ENCODE measurements around the gene TLE6.
"Not testable (repeated sequence)": the region's sequence is repeated elsewhere in the genome, so short reads cannot be mapped to it uniquely, and the experiment has no call there.

Gene TLE6

DNA sequence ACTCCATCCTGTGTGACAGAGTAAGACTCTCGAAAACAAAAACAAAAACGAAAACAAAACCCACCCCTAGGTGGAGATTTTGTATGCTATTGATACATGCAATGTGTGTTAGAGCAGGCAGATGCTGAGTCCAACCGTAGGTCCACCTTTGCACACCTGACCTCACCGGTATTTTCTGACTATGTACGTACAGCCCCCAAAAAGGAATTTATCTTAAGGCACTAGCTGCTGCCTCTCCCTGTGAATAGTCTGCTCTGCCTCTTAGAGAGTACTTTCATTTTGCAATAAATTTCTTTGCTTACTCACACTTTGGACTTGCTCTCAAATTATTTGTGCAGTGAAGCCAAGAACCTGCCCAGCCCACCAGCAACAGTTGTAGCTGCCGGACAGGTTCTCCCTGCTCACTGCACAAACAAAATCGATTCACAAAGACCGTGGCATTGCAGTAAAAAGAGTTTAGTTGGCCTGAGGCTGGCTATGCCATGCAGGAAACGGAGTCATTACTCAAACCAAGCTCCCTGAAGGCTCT is 24.3 kb upstream of the TLE6 start:
- ATAC-seq (ENCODE audit: low read depth) (peak; percentile 65), DNase-seq (ENCODE audit: low spot score) (no peak)
- H3K4me3 ChIP-seq (ENCODE audit: severe bottlenecking): peak overlapping the region; percentile 20
- H3K36me3 ChIP-seq (ENCODE audit: low read depth): no peaks in the 10 kb centered on the region
- H3K27ac ChIP-seq (ENCODE audit: poor library complexity, severe bottlenecking): peak overlapping the region; percentile 60
- TF ChIP-seq, protein P1, sequence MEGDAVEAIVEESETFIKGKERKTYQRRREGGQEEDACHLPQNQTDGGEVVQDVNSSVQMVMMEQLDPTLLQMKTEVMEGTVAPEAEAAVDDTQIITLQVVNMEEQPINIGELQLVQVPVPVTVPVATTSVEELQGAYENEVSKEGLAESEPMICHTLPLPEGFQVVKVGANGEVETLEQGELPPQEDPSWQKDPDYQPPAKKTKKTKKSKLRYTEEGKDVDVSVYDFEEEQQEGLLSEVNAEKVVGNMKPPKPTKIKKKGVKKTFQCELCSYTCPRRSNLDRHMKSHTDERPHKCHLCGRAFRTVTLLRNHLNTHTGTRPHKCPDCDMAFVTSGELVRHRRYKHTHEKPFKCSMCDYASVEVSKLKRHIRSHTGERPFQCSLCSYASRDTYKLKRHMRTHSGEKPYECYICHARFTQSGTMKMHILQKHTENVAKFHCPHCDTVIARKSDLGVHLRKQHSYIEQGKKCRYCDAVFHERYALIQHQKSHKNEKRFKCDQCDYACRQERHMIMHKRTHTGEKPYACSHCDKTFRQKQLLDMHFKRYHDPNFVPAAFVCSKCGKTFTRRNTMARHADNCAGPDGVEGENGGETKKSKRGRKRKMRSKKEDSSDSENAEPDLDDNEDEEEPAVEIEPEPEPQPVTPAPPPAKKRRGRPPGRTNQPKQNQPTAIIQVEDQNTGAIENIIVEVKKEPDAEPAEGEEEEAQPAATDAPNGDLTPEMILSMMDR (IDR thresholded peaks at IDR 0.05; ENCODE audit: poor library complexity, severe bottlenecking): peak; percentile 18
- peaks cover 3% of the 10 kb centered on the region for H3K4me1 ChIP-seq (ENCODE audit: insufficient read depth, poor library complexity, severe bottlenecking)
- no peaks in the 10 kb centered on the region for H3K9me3 ChIP-seq (ENCODE audit: severe bottlenecking)
- H3K27me3 ChIP-seq (ENCODE audit: insufficient read depth, poor library complexity, severe bottlenecking): no peaks in the 10 kb centered on the region

DNA sequence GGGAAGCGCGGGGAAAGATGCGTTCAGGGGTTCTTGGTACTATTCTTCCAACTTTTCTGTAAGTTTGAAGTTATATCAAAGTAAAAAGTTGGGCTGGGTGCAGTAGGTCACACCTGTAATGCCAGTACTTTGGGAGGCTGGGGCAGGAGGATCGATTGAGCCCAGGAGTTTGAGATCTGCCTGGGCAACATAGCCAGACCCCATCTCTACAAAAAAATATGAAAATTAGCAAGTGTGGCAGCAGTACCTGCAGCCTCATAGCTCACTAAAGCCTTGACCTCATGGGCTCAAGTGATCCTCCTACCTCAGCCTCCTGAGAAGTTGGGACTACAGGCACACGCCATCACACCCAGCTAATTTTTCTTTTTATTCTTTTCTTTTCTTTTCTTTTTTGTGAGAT is 20.2 kb upstream of the TLE6 start:
- Histone ChIP-seq H3K4me1 (ENCODE audit: insufficient read depth, poor library complexity, severe bottlenecking) (peaks cover 3% of the 10 kb centered on the region), H3K4me3 (ENCODE audit: severe bottlenecking) (no peak overlapping the region), H3K27me3 (ENCODE audit: insufficient read depth, poor library complexity, severe bottlenecking) (no peaks in the 10 kb centered on the region), H3K9me3 (ENCODE audit: severe bottlenecking) (no peaks in the 10 kb centered on the region), H3K27ac (ENCODE audit: poor library complexity, severe bottlenecking) (no peak overlapping the region), H3K36me3 (ENCODE audit: low read depth) (no peaks in the 10 kb centered on the region)
- ATAC-seq (ENCODE audit: low read depth) (no peak), DNase-seq (ENCODE audit: low spot score) (no peak)
- TF ChIP-seq, protein P1 (IDR thresholded peaks at IDR 0.05; ENCODE audit: poor library complexity, severe bottlenecking): no peak

DNA sequence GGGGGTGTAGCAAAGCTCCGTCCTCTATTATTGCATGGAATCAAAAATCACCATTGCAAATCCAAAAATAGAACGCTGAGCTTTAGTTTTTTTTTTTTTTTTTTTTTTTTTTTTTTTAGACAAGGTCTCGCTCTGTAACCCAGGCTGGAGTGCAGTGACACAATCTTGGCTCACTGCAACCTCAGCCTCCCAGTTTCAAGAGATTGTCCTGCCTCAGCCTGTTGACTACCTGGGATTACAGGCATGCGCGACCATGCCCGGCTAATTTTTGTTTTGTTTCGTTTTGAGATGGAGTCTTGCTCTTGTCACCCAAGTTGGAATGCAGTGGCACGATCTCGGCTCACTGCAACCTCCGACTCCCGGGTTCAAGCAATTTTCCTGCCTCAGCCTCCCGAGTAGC is 17.2 kb upstream of the TLE6 start:
- Histone ChIP-seq H3K27ac (ENCODE audit: poor library complexity, severe bottlenecking) (no peak overlapping the region), H3K36me3 (ENCODE audit: low read depth) (no peaks in the 10 kb centered on the region), H3K9me3 (ENCODE audit: severe bottlenecking) (no peaks in the 10 kb centered on the region), H3K27me3 (ENCODE audit: insufficient read depth, poor library complexity, severe bottlenecking) (no peaks in the 10 kb centered on the region), H3K4me1 (ENCODE audit: insufficient read depth, poor library complexity, severe bottlenecking) (no peaks in the 10 kb centered on the region), H3K4me3 (ENCODE audit: severe bottlenecking) (no peak overlapping the region)
- ATAC-seq (ENCODE audit: low read depth) (no peak), DNase-seq (ENCODE audit: low spot score) (no peak)
- TF ChIP-seq, protein P1 (IDR thresholded peaks at IDR 0.05; ENCODE audit: poor library complexity, severe bottlenecking): no peak

DNA sequence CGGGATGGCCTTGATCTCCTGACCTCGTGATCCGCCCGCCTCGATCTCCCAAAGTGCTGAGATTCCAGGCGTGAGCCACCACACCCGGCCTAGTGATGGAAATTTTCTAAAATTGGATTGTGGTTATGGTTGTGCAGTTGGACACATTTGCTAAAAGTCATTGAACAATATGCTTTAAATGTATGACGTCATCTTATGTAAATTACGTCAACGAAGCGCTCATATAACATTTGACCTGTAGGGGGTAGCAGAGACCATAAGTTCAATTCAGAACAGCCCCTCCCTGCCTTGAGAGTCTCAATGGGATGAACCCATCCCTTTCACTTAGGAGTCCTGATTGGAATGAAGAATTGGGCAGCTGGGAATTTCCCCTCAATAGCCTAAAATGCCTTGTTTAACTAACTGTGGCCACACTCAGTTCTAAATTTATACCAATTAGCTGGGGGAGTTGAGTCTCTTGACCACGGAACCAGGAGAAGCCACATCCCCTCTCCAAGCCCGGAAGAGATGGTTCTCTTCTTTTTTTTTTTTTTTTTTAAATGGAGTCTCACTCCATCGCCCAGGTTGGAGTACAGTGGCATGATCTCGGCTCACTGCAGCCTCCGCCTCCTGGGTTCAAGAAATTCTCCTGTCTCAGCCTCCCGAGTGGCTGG is 15.2 kb upstream of the TLE6 start:
- Histone ChIP-seq H3K4me3 (ENCODE audit: severe bottlenecking) (no peak overlapping the region), H3K27ac (ENCODE audit: poor library complexity, severe bottlenecking) (no peak overlapping the region), H3K4me1 (ENCODE audit: insufficient read depth, poor library complexity, severe bottlenecking) (no peaks in the 10 kb centered on the region), H3K9me3 (ENCODE audit: severe bottlenecking) (no peaks in the 10 kb centered on the region), H3K27me3 (ENCODE audit: insufficient read depth, poor library complexity, severe bottlenecking) (no peaks in the 10 kb centered on the region), H3K36me3 (ENCODE audit: low read depth) (no peaks in the 10 kb centered on the region)
- ATAC-seq (ENCODE audit: low read depth): no peak
- TF ChIP-seq, protein P1 (IDR thresholded peaks at IDR 0.05; ENCODE audit: poor library complexity, severe bottlenecking): peak; percentile 74
- DNase-seq (ENCODE audit: low spot score): no peak

DNA sequence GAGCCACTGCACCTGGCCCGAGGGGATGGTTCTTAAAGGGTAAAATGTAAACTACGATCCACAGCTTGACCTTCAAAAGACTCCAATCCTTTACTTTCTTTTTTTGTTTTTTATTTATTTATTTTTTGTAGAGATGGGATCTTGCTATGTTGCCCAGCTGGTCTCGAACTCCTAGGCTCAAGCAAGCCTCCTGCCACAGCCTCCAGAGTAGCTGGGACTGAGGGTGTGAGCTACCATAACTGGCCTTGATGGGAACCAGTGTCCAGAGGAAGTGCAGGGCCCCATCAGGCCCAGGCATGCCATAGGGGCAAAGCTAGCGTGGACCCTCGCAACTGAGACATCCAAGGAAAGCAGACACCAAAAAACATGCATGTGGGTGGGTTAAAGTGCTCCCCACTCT is 14.2 kb upstream of the TLE6 start:
- ATAC-seq (ENCODE audit: low read depth): no peak
- Histone ChIP-seq H3K27ac (ENCODE audit: poor library complexity, severe bottlenecking) (no peak overlapping the region), H3K9me3 (ENCODE audit: severe bottlenecking) (no peaks in the 10 kb centered on the region), H3K4me3 (ENCODE audit: severe bottlenecking) (no peak overlapping the region), H3K36me3 (ENCODE audit: low read depth) (no peaks in the 10 kb centered on the region), H3K27me3 (ENCODE audit: insufficient read depth, poor library complexity, severe bottlenecking) (no peaks in the 10 kb centered on the region), H3K4me1 (ENCODE audit: insufficient read depth, poor library complexity, severe bottlenecking) (no peaks in the 10 kb centered on the region)
- TF ChIP-seq, protein P1 (IDR thresholded peaks at IDR 0.05; ENCODE audit: poor library complexity, severe bottlenecking): no peak
- no peak for DNase-seq (ENCODE audit: low spot score)

DNA sequence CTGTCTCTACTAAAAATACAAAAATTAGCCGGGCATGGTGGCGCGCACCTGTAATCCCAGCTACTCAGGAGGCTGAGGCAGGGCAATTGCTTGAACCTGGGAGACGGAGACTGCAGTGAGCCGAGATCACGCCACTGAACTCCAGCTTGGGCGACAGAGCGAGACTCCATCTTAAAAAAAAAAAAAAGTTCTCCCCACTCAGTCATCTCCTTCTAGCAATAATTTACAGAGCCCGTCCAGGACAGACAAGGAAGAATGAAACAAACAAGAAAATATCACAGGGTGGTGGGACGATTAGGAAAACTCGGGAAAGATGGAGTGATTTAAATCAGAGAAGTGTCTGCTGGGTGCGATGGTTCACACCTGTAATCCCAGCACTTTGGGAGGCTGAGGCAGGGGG is 13.7 kb upstream of the TLE6 start:
- not testable (repeated sequence) for H3K27me3 ChIP-seq (ENCODE audit: insufficient read depth, poor library complexity, severe bottlenecking); H3K27ac ChIP-seq (ENCODE audit: poor library complexity, severe bottlenecking); DNase-seq (ENCODE audit: low spot score); H3K4me3 ChIP-seq (ENCODE audit: severe bottlenecking); H3K9me3 ChIP-seq (ENCODE audit: severe bottlenecking); ATAC-seq (ENCODE audit: low read depth); H3K4me1 ChIP-seq (ENCODE audit: insufficient read depth, poor library complexity, severe bottlenecking); H3K36me3 ChIP-seq (ENCODE audit: low read depth)
